SW480 (cell line): ENCODE measurements around the gene ZDHHC11.
"Not testable (repeated sequence)": the region's sequence is repeated elsewhere in the genome, so short reads cannot be mapped to it uniquely, and the experiment has no call there.

Source experiments
- DNase-seq: peaks from one replicate; pipeline ENCODE4 v3.0.0-alpha.2; 2016; ENCODE audit warnings: low spot score

The ZDHHC11 gene

DNA sequence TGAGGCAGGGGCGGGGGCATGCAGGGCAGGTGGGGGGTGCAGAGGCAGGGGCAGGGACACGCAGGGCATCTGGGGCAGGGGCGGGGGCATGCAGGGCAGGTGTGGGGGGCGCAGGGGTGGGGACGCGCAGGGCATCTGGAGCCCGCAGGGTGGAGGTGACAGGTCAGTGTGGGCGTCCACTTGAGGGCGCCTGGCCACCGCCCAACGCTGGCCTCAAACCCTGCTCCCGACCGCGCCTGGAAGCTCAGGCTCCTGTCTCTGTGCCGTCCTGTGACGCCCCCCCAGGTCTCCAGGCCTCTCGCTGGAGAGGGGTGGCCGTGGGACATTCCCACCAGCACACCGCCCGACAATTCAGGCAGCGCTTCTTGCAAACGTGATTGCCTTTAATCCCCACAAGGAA, 6.9 kb downstream of the ZDHHC11 start:
- not testable (repeated sequence) for DNase-seq

- DNase-seq = not testable (repeated sequence)
These were observed 7.4 kb downstream of the ZDHHC11 start for GRCh38 chr5:843371-843770.

- DNase-seq = not testable (repeated sequence)
These were observed 8.2 kb downstream of the ZDHHC11 start for GRCh38 chr5:842402-843221.

- DNase-seq = not testable (repeated sequence)
These were observed 9.0 kb downstream of the ZDHHC11 start for GRCh38 chr5:841531-842401.

DNA sequence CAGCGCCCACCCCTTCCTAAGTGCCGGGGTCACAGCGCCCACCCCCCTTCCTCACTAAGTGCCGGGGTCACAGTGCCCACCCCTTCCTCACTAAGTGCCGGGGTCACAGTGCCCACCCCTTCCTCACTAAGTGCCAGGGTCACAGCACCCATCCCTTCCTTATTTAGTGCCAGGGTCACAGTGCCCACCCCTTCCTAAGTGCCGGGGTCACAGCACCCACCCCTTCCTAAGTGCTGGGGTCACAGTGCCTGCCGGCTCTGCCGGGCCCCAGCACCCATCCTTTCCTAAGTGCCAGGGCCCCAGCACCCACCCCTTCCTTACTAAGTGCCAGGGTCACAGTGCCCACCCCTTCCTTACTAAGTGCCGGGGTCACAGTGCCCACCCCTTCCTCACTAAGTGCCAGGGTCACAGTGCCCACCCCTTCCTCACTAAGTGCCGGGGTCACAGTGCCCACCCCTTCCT, 9.8 kb downstream of the ZDHHC11 start:
- not testable (repeated sequence) for DNase-seq

DNA sequence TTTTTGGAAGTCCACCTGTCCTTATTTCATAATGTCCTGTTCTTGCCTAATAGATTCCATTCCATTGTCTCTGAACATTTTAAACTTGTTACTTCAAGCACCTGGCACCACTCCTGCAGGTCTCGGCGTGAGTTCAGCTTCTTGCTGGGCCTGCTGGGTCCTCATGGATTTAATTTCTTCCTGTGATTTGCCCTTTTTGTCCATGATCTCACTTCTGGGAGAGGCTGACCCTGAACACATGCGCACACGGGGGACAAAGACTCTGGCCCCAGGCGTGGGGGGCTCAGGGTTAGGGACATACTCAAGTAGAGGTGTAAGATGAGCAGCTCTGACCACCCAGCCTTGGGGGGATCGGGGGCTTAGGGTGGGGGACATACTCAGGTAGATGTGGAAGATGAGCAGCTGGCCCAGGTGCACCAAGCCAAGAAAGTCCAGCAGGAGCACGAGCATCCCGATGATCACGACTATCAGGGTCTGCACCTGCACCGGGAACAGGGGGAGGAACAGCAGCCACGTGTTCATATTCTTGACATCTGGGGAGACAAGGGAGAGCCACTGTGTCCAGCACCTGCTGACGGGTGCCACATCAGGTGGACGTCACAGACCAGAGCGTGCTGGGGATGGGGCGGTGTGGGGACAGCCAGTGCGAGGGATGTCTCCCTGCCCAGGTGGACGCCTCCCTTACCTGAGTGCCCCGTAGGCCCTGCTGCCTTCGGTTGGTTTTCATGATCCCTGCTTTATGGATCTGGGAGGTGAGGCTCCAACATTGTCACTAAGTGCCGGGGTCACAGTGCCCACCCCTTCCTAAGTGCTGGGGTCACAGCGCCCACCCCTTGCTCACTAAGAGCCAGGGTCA, 10.4 kb downstream of the ZDHHC11 start:
- DNase-seq = not testable (repeated sequence)

- DNase-seq = not testable (repeated sequence)
These were observed 12.3 kb downstream of the ZDHHC11 start for GRCh38 chr5:838431-838851.

GRCh38 chr5:837621-838121, 13.1 kb downstream of the ZDHHC11 start:
- DNase-seq = not testable (repeated sequence)

- DNase-seq = not testable (repeated sequence)
These were observed 14.7 kb downstream of the ZDHHC11 start for GRCh38 chr5:835933-836612.

DNA sequence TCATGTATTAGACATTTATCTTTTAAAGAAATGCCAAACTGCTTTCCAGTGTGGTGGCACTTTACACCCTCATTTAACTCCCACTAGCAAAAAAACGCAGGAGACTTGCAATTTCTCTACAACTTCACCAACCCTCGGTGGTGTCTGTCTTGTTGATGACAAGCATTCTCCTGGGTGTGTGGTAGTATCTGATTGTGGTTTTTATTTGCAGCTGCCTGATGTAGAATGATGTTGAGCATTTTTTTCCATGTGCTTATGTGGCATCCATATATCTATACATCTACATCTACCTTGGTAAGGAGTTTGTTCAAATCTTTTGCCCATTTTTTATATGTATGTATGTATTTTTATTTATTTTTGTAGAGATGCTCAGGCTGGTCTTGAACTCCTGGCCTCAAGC, 16.8 kb downstream of the ZDHHC11 start:
- not testable (repeated sequence) for DNase-seq

GRCh38 chr5:828194-828593, 22.6 kb downstream of the ZDHHC11 start:
- DNase-seq = not testable (repeated sequence)

GRCh38 chr5:825544-825943, 25.2 kb downstream of the ZDHHC11 start:
- not testable (repeated sequence) for DNase-seq

- DNase-seq = peak; percentile 20
These were observed 29.3 kb downstream of the ZDHHC11 start for GRCh38 chr5:821504-821903.

DNA sequence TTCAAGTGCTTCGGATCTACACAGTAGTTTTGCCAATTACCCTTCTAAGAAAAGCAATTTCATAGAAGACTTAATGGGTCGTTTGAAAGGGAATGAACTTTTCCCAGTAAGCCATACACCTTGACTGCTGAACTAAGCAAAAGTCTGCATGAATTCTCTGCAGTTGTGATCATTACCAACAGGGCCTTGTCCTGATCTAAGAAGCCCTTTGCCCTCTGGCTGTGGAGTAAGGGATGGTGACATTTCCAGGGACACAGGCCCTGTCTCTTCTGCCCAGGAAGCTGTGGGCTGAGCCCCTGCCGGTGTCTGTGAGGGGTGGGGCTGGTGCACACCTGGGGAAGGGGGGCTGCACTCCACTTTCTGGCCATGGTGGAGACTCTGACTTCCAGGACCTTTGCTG, 30.5 kb downstream of the ZDHHC11 start:
- DNase-seq = no peak

DNA sequence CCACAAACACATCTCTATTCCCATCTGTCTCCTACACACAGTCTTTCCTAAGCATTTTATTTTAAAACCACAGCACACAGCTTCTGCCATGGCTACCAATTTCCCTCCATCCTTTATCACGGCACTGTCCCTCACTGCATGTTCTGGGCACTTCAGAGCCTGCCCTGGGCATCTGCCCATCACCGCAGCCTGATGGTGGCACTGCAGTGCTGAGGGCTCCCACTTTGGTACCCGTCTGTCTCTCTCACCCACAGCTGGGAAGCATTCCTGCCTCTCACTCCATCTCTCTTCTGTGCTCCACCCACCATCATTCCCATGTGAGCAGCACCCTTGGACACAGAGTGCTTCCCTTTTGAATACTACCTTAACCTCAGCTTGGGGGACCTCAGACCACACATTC, 31.7 kb downstream of the ZDHHC11 start:
- no peak for DNase-seq

GRCh38 chr5:816176-816575, 34.6 kb downstream of the ZDHHC11 start:
- DNase-seq = no peak

GRCh38 chr5:815449-815848, 35.3 kb downstream of the ZDHHC11 start:
- no peak for DNase-seq

- DNase-seq = not testable (repeated sequence)
These were observed 37.2 kb downstream of the ZDHHC11 start for GRCh38 chr5:813575-813974.

DNA sequence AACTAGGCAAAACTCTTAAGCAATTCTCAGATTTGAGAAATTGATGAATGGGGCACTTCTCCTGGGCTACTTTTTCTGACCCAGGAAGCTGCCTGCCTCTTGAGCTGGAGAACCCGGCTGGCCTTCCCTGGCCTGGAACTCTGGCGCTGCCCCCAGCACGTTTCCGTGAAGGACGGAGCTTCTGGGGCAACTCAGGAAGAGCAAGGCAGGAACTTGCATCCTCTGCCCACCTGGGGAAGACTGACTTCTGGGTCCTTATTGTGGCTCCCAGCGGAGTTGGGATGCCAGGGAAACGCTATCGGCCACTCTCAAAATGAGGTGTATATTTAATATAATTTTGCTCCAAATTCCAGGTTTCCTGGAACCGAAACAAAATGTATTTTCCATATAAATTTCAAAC, 39.4 kb downstream of the ZDHHC11 start:
- DNase-seq = not testable (repeated sequence)

GRCh38 chr5:807719-808514, 42.9 kb downstream of the ZDHHC11 start:
- DNase-seq = not testable (repeated sequence)
